GM21423 (cell line): ENCODE results near the gene NEAT1.

Source experiments
- ATAC-seq: cut with Tn5 transposase; IDR thresholded peaks from one replicate; pipeline ENCODE4 v1.9.1; 2021; ENCODE audit warnings: mild to moderate bottlenecking, moderate library complexity; ENCODE audit not compliant: unreplicated experiment

NEAT1 gene

DNA sequence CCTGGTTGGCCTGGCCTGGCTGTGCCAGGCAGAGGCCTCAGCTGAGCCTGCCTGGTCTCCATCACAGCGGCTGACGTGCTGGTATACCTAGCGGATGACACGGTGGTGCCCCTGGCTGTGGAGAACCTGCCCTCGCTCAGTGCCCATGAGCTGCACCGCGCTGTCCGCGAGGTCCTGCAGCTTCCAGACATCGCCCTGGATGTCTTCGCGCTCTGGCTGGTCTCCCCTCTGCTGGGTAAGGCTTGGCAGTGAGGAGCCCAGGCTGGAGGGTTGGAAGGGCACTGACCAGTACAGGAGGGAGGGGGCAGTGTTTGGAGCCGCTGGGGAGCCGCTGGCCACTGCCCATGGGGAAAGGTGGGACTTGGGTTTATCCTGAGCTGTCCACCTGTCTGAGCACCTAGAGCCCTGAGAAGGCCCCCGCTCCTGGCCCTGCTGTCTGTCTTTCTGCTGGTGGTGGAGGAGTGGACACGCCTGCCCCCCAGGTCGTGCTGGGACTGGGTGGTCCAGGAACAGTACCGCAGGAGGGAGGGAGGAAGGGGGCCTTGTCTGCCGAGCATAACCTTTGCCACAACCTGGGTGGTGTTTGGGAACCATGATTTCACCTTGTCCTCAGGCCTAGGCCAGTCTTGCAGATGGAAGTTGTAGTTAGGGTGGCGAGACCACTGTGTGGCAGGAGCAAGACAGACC, 33.2 kb upstream of the NEAT1 start:
- ATAC-seq, result no peak

DNA sequence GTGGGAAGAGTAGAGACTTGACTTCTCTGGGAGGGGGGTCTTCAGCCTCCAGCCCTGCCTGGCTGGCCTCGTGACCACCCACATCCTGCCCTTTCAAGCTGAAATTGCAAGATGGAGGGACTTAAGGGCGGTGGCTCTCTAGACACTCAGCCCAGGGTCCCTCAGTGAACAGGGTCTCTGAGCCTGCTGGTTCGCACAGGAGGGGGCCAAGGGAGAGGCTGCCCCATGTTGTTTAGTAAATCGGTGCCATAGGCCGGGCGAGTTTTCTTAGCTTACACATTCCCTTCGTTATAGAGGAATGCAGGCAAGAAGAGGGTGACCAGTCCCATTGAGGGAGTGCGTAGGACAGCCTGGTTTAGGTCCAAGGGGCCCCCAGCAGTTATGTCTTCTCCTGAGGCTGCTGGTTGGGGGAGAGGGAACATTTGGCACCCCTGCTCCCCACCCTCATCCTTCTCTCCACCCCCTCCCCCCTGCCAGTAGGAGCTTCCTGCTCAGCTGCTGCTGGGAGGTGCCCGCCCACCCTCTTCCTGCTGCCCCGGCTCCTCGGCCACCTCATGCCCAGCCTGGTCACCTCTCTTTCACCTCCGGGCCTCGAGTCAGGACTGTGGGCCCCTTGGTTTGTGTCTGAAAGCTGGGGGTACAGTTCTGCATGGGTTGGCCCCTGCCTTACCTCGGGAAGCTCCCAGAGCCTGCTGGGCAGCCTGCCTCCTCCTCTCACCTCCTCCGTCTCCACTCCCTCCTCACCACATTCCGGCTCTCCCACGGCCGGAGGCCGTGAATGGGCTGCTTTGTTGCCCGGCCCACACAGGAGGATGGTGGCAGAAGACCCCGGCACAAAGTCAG, 32.3 kb upstream of the NEAT1 start:
- ATAC-seq, result no peak

DNA sequence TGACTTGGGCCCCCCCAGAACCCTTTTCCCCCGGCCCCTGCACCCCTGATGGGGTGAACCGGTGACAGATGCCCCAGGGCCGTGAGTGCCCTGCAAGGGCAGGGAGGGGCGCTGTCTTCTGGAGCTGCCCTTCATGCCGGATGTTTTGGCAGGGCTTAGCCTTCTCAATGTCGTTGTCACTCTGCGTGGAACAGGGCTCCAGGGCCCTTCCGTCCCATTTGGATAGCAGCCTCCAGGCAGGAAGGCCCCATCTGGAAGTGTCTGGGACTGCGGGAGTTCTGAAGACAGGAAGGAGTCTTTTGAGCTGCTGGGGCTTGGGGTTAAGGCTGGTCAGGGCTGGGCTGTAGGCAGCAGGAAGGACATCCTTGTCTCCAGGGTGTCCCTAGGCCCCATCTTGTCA, 31.6 kb upstream of the NEAT1 start:
- no peak for ATAC-seq

DNA sequence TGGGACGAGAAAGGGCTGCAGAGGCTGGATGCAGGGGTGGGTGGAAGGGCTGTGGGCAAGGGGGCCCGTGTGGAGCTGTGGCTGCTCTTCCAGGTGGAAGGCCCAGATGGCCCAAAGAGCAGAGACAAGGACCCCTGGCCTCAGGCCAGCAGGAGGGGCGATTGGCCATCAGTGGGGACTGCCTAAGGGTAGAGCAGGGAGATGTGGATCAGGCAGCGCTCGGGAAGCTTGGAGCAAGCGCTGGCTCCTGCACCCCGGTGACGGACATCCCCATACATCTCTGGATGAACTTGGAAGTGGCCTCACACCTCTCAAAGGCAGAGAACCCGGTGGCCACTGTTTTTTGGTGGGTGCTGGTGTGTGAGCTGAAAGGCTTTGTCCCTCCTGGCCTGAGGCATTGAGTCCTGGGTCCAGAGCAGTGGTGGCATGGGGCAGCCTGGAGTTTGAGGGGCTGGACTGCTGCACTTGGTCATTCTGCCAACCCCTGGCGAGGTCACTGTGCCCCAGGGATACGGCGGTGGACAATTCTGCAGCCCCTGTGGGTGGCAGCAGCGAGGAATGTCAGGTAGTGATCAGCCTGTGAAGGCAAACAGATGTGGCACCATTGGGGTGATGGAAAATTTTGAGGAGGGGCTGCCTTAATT, 30.3 kb upstream of the NEAT1 start:
- no peak for ATAC-seq

DNA sequence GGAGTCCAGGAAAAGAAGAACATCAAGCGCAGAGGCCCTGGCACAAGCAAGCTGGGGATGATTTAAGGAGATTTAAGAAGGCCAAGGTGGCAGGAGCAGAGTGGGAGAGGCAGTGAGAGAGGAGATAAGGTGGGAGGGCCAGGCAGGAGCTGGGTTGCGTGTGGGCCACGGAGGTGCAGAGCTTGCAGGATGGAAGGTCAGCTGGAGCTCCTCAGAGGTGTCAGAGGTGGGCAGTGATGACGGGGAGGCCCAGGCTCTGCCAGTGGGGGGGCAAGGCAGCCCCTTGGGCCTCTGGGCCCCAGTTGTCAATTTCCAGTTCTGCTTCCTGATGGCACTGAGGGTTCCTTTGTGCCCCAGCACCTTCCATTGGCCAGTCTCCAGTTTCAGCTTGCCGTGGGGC, 29.7 kb upstream of the NEAT1 start:
- no peak for ATAC-seq

DNA sequence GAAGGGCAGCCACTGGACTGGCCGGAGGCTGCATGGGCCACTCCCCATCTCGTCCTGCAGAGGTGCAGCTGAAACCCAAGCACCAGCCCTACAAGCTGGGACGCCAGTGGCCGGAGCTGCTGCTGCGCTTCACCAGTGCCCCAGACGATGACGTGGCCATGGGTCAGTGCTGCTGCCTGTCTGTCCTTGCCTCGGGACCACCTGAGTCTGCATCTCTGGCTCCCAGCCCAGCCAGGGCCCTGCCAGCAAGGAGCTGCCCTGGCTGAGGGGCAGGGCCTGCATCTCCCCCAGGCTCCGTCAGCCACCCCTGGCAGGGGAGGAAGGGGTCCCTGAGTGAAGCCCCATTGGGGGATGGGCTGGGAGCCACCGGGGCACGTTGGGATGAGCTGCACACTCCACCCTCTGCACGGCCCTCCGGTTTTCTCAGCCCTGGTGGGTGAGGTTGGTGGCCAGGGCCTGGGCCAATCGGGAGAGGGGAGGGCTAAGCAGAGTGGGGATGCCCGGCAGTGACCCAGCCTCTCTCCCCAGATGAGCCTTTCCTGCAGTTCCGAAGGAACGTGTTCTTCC, 29.0 kb upstream of the NEAT1 start:
- no peak for ATAC-seq

DNA sequence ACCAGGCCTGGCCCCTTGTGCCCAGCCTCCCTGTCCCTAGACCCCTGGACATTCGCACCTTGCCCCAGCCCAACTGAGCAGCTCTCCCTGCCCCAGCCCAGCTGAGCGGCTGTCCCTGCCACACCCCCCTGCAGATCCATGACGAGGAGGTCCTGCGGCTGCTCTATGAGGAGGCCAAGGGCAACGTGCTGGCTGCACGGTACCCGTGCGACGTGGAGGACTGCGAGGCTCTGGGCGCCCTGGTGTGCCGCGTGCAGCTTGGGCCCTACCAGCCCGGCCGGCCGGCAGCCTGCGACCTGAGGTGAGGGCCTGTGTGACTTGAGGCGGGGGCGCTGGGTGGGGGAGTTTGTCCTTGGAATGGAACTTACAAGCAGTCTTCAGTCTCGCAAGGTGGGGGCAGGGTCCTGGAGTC, 28.5 kb upstream of the NEAT1 start:
- ATAC-seq, result no peak

DNA sequence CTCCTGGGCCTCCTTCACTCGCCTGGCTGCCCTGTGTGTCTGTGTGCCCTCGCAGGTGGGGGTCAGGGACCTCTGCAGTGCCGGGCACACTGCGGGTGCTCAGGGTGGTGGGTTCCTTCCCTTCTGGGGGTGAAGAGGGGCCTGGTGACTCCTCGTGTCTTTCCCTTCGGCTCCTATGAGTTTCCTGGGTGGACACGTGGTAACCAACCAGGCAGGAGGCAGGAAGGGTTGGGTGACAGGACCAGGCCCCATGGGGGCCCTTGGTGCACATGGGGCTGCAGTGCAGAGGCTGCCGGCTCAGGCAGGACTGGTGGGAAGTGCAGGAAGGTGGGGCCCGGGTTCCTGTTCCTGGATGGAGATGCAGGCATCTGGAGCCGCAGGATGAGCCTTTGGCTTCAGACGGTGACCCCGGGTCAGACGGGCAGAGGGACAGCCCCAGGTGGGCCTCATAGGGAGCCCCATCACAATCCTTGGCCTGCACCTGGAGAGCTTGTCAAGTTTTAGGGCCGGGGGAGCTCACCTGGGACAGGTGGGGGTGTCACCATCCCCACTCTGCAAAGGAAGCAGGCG, 26.6 kb upstream of the NEAT1 start:
- ATAC-seq, result no peak

DNA sequence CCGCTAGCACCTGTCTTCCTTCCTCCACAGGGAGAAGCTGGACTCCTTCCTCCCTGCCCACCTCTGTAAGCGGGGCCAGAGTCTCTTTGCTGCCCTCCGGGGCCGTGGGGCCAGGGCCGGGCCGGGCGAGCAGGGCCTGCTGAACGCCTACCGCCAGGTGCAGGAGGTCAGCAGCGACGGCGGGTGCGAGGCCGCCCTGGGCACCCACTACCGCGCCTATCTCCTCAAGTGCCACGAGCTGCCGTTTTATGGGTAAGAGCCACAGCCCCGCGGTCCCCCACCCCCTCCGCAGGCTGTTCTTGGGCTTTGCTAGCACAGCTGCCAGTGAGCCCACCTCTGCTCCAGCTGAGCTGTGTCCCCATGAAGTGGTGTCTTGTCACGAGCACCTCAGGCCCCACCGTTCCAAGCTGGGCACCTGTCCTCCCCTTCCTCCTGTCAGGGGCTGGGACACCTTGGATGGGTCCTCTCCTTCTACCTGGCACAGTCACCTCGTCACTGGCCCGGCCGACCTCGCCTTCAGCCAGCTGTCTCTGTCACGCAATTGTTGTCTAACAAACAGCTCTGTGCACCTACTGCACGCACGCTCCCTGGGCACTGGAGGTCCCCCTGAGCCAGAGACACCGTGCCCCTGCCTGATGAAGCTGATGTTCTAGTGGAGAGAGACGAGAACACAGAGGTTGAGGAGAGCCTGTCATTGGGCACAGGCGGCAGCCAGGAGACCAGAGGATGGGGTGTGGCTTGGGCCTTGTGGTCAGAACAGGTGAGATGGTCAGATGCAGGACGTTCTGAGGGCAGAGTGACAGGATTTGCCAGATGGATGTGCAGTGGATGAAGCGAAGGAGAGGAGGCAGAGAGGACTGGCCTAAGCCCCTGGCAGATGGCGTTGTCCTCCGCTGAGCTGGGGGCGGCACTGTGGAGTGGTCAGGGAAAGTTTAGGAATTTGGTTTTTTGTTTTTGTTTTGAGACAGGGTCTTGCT, 25.5 kb upstream of the NEAT1 start:
- ATAC-seq, result no peak

DNA sequence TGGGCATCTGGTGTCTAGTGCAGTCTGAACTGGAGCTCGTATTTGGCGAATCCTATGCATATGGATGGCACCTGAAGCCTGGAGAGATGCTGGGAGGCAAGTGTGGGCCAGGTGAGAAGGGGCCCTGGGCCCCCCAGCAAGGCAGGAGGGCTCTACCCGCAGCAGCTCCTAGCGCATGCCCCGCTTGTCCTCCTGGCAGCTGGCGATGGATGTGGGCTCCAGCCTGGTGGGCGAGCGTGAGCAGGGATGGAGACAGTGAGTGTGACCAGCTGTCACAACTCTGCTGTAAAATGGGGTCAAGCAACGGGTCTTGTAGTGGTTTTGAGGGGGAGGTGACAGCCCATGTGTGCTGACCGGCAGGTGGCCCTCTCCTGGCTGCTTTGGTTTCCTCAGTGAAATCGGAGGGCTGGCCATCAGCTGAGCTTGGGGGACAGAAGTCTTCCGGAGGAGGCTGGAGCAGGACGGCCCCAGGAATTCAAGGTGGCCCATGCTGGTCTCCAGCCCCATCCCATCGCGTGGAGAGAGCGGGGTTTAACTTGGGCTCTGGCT, 24.2 kb upstream of the NEAT1 start:
- ATAC-seq, result no peak

DNA sequence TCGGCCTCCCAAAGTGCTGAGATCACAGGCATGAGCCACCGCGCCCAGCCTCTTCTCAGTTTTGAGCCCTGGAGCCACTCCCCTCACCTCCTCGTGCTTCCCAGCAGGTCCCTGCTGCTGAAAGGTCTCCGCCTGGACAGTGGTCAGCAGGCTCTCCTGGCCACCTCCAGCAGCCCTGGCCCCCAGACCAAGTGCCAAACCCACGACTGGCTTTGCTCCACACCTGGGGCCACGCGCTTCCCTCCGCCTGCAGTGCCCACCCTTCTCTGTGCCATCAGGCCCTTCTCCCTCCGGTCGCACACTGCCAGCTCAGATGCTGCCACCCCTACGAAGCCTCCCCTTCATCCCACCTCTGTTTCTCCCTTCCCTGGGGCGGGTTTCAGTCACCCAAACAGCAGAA, 23.3 kb upstream of the NEAT1 start:
- ATAC-seq, result no peak

DNA sequence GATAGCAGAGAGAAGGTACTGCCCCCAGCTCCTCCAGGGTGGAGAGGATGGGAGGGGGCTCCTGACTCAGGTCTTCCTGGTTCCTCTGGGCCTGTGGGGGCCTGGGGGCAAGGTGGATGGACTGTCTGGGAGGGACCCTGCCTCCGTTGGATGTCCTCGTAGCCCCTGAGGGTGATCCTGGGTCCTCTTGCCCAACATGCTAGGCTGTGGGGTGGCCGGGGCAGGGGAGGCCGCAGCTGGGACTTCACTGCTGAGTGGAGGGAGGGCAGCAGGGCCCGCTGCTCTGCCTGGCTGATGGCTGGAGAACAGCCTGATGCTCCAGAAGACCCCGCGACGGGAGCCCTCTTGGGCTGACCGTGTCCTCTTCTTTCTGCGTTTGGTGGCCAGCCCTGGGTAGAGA, 22.8 kb upstream of the NEAT1 start:
- no peak for ATAC-seq

DNA sequence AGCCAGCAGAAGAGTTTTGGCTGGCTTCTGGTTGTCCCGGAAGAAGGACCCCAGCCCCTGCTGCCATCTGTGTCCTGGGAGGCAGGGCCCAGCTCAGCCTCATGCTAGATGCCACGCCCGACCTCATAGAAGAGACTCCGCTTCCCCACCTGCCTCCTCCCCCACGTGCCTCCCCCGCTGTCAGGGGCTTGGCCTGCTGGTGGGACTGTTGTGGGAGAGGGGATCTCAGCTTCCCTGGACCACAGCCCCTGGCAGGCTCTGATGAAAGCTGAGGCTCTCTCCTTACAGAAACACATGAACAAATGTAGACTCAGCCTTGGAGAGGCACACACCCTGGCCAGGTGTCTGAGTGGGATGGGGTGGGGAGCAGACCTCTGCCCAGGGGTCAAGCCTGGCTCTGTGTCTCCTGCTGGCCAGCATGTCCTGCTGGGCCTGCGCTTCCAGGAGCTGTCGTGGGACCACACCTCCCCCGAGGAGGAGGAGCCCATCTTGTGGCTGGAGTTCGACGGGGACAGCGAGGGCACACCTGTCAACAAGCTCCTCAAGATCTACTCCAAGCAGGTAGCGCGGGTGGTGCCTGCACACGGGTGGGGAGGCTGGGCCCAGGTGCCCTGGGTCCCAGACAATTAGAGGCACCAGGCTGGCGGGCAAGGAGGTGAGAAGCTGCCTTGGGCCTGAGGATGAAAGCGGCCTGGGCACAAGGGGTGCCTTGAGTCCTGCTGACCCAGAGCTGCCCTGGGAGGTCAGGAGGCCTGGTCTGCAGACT, 22.1 kb upstream of the NEAT1 start:
- no peak for ATAC-seq

DNA sequence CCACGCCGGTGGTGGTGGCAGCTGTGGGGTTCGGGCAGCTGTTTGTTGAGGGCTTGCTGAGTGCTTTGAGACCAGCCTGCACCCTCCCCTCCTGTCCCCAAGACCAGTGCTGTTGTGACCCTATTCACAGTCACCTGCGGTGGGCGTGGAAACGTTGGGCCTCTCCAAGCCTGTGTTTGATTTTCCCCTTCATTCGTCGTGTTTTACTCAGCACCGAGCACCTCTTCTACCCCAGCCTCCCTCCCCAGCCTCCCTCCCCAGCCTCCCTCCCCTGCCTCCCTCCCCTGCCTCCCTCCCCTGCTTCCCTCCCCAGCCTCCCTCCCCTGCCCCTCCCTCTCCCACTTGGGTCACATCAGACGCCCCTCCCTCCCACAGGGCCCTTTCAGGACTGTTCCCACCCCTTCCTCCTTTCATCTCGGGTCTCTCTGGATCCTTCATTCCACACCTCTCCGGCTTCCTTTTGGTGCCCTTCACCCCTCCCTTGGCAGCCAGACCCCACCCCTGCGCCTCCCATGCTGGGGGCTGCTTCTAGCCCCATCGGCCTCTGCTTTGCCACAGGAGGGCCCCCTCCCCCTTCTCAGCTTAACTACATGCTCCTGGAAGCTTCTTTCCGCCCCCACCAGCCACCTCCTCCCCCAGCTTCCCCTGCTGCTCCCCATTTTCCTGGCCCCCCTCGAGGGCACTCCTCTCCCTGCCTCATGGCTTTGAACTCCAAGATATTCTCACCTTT, 21.4 kb upstream of the NEAT1 start:
- no peak for ATAC-seq

DNA sequence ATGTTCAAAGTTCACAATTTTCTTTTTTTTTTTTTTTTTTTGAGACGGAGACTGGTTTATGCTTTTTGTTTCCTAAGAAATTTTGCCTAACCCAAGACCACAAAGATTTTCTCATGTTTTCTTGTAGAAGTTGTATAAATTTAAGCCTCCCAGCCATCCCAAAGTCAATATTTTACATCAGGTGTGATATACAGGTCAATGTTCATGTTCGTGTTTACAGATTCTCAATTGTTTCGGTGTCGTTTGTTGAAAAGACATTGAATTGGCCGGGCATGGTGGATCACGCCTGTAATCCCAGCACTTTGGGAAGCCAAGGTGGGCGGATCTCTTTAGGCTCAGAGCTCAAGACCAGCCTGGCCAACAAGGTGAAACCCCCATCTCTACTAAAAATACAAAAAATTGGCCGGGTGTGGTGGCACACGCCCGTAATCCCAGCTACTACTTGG, 20.8 kb upstream of the NEAT1 start:
- no peak for ATAC-seq

DNA sequence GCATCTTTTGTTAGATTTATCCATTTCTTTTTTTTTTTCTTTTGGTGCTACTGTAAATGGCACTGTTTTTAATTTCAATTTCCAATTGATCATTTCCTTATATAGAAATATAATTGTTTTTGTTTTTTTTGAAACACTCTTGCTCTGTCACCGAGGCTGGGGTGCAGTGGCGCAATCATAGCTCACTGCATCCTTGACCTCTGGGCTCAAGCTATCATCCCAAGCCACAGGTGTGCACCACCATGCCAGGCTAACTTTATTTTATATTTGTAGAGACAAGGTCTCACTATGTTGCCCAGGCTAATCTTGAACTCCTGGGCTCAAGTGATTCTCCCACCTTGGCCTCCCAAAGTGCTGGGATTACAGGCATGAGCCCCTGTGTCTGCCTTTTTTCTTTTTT, 19.8 kb upstream of the NEAT1 start:
- ATAC-seq, result no peak

DNA sequence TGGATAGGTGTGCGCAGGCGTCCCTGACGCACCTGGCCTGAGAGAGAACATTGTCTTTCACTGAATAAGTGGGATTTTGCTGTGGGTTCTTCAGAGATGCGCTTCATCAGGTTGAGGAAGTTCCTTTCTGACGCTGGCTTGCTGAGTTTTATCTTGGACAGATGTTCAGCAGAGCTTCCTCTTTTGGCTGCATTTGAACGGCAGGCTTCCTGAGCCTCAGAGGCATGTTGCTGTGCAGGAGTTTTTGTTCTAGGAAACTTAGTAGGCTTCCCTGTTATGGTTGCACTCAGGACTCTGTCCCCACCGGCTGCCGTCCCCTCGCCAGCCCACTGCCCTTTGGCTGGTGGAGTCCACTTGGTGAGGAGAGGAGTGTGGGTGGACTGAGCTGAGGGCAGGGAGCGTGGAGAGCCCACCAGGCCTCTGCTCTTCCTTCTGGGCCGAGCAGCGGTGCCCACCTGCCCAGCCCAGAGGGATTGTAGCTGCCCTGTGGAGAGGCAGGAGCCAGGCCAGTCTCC, 18.9 kb upstream of the NEAT1 start:
- peak; percentile 54 for ATAC-seq

DNA sequence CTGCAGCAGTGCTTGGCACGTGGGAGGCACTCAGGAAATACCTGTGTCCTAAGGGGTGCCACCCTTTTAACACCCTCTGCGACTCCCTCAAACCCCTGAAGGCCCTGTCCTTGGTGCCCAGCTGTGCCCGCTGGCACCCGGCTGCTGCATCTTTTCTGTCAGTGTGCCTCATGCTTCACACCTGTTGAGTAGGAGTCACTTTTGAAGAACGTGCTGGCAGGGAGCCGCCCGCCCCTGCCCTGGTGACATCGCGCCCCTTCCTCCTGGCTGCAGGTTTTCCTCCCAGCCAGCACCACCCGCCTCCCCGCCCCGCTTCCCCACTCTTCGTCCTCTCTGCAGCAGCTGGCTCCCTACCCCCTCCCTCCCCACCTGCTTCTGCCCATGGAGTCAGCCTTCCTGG, 18.4 kb upstream of the NEAT1 start:
- no peak for ATAC-seq
